ENCODE measurements around the gene RBM3. TPM values are rescaled to one million over a fixed set of nuclear protein-coding genes. Genes with fewer than 3 reads are reported as not detected.

Gene RBM3
- total RNA-seq, 1 donor from 2014 or later, result 303 TPM

DNA sequence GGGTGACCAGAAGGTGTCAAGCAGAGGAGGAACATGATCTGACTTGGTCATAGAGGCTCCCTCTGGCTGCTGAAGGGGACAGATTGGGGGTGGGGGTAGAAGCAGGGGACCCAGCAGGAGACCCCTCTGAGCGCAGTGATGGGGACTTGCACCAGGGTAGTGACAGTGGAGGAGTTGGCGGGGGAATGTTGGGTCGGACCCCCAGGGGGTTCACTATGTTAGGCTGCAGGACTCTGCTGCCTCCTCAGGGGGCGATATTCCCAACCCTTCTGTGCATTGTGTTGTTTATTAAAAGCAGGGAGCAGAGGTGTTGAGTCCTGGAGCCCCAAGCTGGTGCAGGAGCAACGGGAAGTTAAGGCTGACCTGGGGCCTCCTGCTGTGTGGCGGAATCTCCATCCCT lies 31.8 kb downstream of the RBM3 start:
- H3K27ac Mint-ChIP-seq (ENCODE audit: unreplicated experiment), result no peak overlapping the region
- H3K4me3 Mint-ChIP-seq (ENCODE audit: unreplicated experiment), result no peak overlapping the region
- H3K4me1 Mint-ChIP-seq (ENCODE audit: low read depth), result no peaks in the 10 kb centered on the region
- no peak for DNase-seq (ENCODE audit: low spot score)
- TF ChIP-seq, protein P1, sequence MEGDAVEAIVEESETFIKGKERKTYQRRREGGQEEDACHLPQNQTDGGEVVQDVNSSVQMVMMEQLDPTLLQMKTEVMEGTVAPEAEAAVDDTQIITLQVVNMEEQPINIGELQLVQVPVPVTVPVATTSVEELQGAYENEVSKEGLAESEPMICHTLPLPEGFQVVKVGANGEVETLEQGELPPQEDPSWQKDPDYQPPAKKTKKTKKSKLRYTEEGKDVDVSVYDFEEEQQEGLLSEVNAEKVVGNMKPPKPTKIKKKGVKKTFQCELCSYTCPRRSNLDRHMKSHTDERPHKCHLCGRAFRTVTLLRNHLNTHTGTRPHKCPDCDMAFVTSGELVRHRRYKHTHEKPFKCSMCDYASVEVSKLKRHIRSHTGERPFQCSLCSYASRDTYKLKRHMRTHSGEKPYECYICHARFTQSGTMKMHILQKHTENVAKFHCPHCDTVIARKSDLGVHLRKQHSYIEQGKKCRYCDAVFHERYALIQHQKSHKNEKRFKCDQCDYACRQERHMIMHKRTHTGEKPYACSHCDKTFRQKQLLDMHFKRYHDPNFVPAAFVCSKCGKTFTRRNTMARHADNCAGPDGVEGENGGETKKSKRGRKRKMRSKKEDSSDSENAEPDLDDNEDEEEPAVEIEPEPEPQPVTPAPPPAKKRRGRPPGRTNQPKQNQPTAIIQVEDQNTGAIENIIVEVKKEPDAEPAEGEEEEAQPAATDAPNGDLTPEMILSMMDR (IDR thresholded peaks at IDR 0.05), result peak; percentile 38
- H3K9me3 Mint-ChIP-seq (ENCODE audit: low read depth), result peaks cover 10% of the 10 kb centered on the region
- no peaks in the 10 kb centered on the region for H3K27me3 Mint-ChIP-seq (ENCODE audit: low read depth)
- H3K36me3 Mint-ChIP-seq (ENCODE audit: low read depth), result peaks cover 5% of the 10 kb centered on the region

DNA sequence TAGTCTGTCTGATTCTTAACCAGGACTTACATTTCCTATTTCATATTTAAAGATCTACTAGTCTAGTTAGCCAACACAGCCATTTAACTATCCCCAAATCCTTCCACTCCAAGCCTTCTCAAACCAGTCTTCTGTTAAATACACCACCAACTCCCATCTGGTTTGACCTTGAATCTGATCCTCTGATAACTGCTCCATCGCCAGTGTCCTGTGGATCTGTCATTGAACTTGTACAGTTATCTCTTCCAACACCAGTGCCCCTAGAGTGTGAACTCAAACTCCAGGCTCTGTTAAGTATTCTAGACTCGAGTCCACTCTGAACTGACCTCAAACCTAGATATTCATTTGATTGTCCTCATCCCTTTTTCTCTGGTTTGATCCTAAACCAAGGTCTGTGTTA lies 37.4 kb downstream of the RBM3 start:
- Mint-ChIP-seq H3K27me3 (ENCODE audit: low read depth) (no peaks in the 10 kb centered on the region), H3K4me1 (ENCODE audit: low read depth) (peaks cover 4% of the 10 kb centered on the region), H3K4me3 (ENCODE audit: unreplicated experiment) (no peak overlapping the region), H3K27ac (ENCODE audit: unreplicated experiment) (no peak overlapping the region), H3K36me3 (ENCODE audit: low read depth) (no peaks in the 10 kb centered on the region), H3K9me3 (ENCODE audit: low read depth) (peaks cover 7% of the 10 kb centered on the region)
- TF ChIP-seq, protein P1 (IDR thresholded peaks at IDR 0.05), result no peak
- DNase-seq (ENCODE audit: low spot score), result no peak

DNA sequence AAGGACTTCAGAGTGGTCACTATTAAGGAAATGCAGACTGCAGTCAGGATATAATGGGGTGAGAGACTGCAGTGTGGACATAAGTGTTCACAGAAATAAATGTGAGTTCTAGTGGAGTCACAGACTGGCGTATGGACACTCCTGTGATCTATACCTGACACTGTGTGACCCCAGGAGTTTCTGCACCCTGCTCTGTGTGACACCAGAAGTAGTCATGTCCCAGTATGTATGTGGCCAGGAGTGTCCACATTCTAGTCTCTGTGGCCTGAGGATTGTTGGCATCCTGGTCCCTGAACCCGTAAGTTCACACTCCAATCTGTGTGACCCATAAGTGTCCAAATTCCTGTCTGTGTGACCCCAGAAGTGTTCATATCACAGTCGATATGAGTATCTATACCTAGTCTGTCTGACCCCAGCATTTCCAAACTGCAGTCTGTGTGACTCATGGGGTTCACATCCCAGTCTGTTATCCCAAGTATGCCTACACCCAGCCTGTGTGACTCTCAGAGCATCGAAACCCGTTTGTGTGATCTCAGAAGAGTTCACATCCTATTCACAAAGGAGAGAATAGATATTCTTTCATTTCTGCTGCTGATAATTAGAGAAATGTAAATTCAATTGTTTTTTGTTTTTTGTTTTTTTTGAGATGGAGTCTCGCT lies 39.3 kb downstream of the RBM3 start:
- Mint-ChIP-seq H3K36me3 (ENCODE audit: low read depth) (no peaks in the 10 kb centered on the region), H3K9me3 (ENCODE audit: low read depth) (peaks cover 2% of the 10 kb centered on the region), H3K4me3 (ENCODE audit: unreplicated experiment) (no peak overlapping the region), H3K27me3 (ENCODE audit: low read depth) (no peaks in the 10 kb centered on the region), H3K4me1 (ENCODE audit: low read depth) (peaks cover 13% of the 10 kb centered on the region), H3K27ac (ENCODE audit: unreplicated experiment) (no peak overlapping the region)
- TF ChIP-seq, protein P1 (IDR thresholded peaks at IDR 0.05), result no peak
- DNase-seq (ENCODE audit: low spot score), result no peak

DNA sequence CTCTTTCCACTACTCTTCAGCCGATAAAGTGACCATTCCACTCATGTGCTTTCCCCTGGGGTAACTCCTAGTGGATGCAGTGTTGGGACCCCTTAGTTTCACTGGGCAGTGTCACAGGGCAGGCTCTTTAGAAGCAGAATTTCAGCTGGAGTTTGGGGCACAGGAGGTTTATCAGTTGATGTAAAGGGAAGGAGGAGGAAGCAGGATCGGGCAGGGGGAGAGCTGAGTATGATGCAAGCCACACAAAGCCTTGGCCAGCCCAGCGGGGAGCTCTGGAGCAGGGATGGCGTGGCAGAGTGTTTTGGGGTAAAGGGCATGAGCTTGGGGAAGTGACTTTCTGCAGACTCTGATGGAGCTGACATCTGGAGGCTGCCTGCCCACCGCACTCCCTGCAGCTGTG lies 42.3 kb downstream of the RBM3 start:
- H3K27ac Mint-ChIP-seq (ENCODE audit: unreplicated experiment), result no peak overlapping the region
- H3K4me1 Mint-ChIP-seq (ENCODE audit: low read depth), result peaks cover 13% of the 10 kb centered on the region
- H3K4me3 Mint-ChIP-seq (ENCODE audit: unreplicated experiment), result no peak overlapping the region
- no peaks in the 10 kb centered on the region for H3K36me3 Mint-ChIP-seq (ENCODE audit: low read depth)
- TF ChIP-seq, protein P1 (IDR thresholded peaks at IDR 0.05), result no peak
- DNase-seq (ENCODE audit: low spot score), result no peak
- no peaks in the 10 kb centered on the region for H3K27me3 Mint-ChIP-seq (ENCODE audit: low read depth)
- no peaks in the 10 kb centered on the region for H3K9me3 Mint-ChIP-seq (ENCODE audit: low read depth)

DNA sequence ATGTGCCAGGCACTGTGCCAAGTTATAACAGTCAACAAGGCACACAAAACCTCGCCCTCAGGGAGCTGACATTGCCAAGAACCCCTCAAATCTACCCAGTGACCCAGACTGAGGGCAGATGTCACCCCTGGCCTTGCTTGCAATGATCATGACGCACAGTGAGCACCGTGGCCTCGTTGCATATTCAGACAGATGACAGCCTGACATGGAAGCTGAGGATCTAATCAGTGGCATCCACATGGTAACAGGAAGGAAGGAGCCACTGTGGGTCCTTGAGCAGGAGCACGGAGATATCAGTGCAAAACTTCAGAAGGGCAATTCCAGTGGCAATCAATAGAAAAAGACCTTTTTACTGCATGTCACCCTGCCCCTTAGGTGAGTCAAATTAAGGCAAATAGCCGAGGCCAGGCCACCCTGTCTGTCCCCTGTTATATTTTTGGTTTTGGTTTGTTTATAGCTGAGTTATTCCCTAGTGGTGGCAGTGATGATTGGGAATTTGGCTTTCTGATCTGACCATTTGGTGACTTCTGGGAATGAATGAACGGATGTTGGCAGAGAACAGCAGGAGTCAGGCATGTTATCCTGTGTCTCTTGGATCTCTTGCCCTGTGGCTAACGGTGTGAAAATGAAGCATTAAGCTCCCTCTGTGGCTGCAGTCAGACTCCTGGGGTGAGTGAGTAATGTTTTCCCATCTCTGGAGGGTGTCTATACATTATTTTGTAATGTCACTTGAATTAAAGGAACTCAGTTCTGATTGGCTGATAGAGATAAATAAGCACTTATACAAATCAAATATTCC lies 43.5 kb downstream of the RBM3 start:
- H3K9me3 Mint-ChIP-seq (ENCODE audit: low read depth), result no peaks in the 10 kb centered on the region
- H3K27me3 Mint-ChIP-seq (ENCODE audit: low read depth), result no peaks in the 10 kb centered on the region
- H3K4me3 Mint-ChIP-seq (ENCODE audit: unreplicated experiment), result no peak overlapping the region
- peak overlapping the region; percentile 32 for H3K27ac Mint-ChIP-seq (ENCODE audit: unreplicated experiment)
- H3K36me3 Mint-ChIP-seq (ENCODE audit: low read depth), result no peaks in the 10 kb centered on the region
- TF ChIP-seq, protein P1 (IDR thresholded peaks at IDR 0.05), result no peak
- DNase-seq (ENCODE audit: low spot score), result no peak
- H3K4me1 Mint-ChIP-seq (ENCODE audit: low read depth), result peaks cover 13% of the 10 kb centered on the region
